ENCODE measurements around the gene ZNF677. TPM values are rescaled to one million over a fixed set of nuclear protein-coding genes. Genes with fewer than 3 reads are reported as not detected.

ZNF677 gene
- total and polyA plus RNA-seq, 9 of the 15 experiments (the other 6 are each of a cell fraction or from before 2014, with no cell fraction given), result 1.5 to 2.3 (median 1.8) TPM

DNA sequence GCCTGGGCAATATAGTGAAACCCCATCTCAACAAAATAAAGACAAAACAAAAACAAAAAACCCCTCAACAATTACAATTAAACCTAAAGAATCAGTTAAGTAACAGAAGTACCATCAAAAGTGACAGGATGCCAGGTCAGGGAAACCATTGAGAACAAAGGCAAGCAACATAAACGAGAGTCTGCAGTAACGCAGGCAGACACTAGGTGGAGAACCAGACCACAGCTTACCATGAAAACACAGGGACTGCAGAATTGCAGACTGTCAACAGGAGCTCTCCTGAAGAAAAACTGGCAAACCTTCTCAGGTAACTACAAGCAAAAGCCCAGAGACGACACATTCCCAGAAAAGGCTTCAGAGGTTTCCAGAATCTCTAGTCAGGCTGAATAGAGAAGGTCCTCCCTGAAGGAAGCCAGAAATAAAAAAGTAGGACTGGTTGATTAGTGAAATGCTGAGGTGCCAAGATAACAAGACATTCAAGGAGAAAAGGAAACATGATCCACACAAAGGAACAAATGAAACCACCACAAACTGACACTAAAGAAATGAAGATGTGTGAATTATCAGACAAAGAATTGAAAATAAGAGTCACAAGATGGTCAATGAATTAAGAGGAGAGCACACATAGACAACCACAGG, 59.3 kb downstream of the ZNF677 start (continued):
- TF ChIP-seq SIN3A (IDR thresholded peaks at IDR 0.05; ENCODE audit: borderline replicate concordance in 2 of 2, control insufficient read depth in 1 of 2, low read depth in 2 of 2, low read length in 2 of 2) (no peak), HMBOX1 (IDR thresholded peaks at IDR 0.05) (no peak), STAG1 (CRISPR knock-in tag; IDR thresholded peaks at IDR 0.05; ENCODE audit: borderline replicate concordance) (peak; percentile 44; the same call in 1 of the 2 replicates), ZFX (CRISPR knock-in tag; IDR thresholded peaks at IDR 0.05) (no peak), POLR2A (conservative IDR thresholded peaks at IDR 0.05) (no peak), MIER1 (IDR thresholded peaks at IDR 0.05; ENCODE audit: low read depth) (no peak), SRSF1 (IDR thresholded peaks at IDR 0.05; ENCODE audit: low read depth, low read length) (no peak), FOXA1 (IDR thresholded peaks at IDR 0.05; ENCODE audit: borderline replicate concordance) (no peak), BRD4 (IDR thresholded peaks at IDR 0.05) (no peak), KDM2B (CRISPR knock-in tag; IDR thresholded peaks at IDR 0.05) (no peak), MYBL2 (IDR thresholded peaks at IDR 0.05; ENCODE audit: low read depth) (no peak), MYBL2 (CRISPR knock-in tag; IDR thresholded peaks at IDR 0.05; ENCODE audit: borderline replicate concordance) (no peak), KDM5B (IDR thresholded peaks at IDR 0.05; ENCODE audit: insufficient replicate concordance, low read depth, low read length) (no peak), SMC3 (conservative IDR thresholded peaks at IDR 0.05; ENCODE audit: insufficient read depth, low read depth, low read length) (peak; percentile 58), CBX3 (IDR thresholded peaks at IDR 0.05; ENCODE audit: borderline replicate concordance in 1 of 2, low read length in 2 of 2) (no peak), RB1 (IDR thresholded peaks at IDR 0.05; ENCODE audit: low read depth) (no peak; the same call in 1 of the 2 replicates), POLR2AphosphoS5 (IDR thresholded peaks at IDR 0.05; ENCODE audit: control insufficient read depth, insufficient read depth, low read depth, low read length) (no peak), PKNOX1 (IDR thresholded peaks at IDR 0.05) (0 out of 2 replicates have a peak, but pooled peaks have one; percentile 10), ARID2 (IDR thresholded peaks at IDR 0.05) (0 out of 2 replicates have a peak, but pooled peaks have one; percentile 17), ILK (tag; IDR thresholded peaks at IDR 0.05; ENCODE audit: borderline replicate concordance, low read depth) (no peak), MAZ (CRISPR knock-in tag; conservative IDR thresholded peaks at IDR 0.05 in 1 of 2, IDR thresholded peaks at IDR 0.05 in 1 of 2) (peak in 1 of 2 experiments; percentile 39; a peak in 1 of 4 replicates), ZNF79 (CRISPR knock-in tag; IDR thresholded peaks at IDR 0.05; ENCODE audit: low read depth) (no peak), ZNF764 (CRISPR knock-in tag; IDR thresholded peaks at IDR 0.05; ENCODE audit: low read depth) (no peak)
- TF ChIP-seq, protein P1, sequence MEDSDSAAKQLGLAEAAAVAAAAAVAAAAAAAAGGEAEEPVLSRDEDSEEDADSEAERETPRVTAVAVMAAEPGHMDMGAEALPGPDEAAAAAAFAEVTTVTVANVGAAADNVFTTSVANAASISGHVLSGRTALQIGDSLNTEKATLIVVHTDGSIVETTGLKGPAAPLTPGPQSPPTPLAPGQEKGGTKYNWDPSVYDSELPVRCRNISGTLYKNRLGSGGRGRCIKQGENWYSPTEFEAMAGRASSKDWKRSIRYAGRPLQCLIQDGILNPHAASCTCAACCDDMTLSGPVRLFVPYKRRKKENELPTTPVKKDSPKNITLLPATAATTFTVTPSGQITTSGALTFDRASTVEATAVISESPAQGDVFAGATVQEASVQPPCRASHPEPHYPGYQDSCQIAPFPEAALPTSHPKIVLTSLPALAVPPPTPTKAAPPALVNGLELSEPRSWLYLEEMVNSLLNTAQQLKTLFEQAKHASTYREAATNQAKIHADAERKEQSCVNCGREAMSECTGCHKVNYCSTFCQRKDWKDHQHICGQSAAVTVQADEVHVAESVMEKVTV (CRISPR knock-in tag; IDR thresholded peaks at IDR 0.05), result peak; percentile 55
